Activated naive CD4-positive, alpha-beta T cell treated with anti-CD3 and anti-CD28 coated beads, Interleukin-2, amount 50 U/mL, for 24 hours (primary cell): Measurements from ENCODE around the gene KIZ.
"Not testable (repeated sequence)": the region's sequence is repeated elsewhere in the genome, so short reads cannot be mapped to it uniquely, and the experiment has no call there.

Source experiments
- H3K27ac Mint-ChIP-seq: one replicate; pipeline ENCODE4 v1.8.0; 2021; ENCODE audit warnings: mild to moderate bottlenecking, mixed read lengths
- H3K27me3 Mint-ChIP-seq: one replicate; pipeline ENCODE4 v1.8.0; 2021; ENCODE audit warnings: mixed read lengths
- H3K36me3 Mint-ChIP-seq: one replicate; pipeline ENCODE4 v1.8.0; 2021; ENCODE audit warnings: mixed read lengths
- H3K4me1 Mint-ChIP-seq: one replicate; pipeline ENCODE4 v1.8.0; 2021; ENCODE audit warnings: mixed read lengths
- H3K4me3 Mint-ChIP-seq: one replicate; pipeline ENCODE4 v1.8.0; 2021; ENCODE audit warnings: mild to moderate bottlenecking, mixed read lengths
- H3K9me3 Mint-ChIP-seq: one replicate; pipeline ENCODE4 v1.8.0; 2021; ENCODE audit warnings: mixed read lengths

Gene KIZ

DNA sequence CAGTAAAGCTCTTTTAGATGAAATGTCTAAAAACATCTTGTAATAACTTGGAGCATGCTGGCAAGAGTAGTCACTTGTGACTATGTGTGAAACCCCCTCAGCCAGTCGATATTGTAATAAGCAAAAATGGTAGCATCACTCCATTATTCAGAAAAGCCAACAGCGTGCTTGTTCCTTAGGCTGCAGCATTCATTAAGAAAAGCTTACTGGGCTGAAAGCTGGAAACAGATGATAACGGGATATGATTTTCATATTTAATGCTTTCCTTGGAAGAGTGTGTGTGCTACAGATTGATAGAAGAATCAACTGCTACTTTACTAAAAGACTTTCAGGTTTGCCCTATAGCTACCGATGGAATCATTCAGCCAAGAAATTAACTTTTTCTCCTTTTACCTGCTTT is 20.3 kb downstream of the KIZ start:
- Mint-ChIP-seq H3K27ac (no peak overlapping the region), H3K4me3 (no peak overlapping the region)

DNA sequence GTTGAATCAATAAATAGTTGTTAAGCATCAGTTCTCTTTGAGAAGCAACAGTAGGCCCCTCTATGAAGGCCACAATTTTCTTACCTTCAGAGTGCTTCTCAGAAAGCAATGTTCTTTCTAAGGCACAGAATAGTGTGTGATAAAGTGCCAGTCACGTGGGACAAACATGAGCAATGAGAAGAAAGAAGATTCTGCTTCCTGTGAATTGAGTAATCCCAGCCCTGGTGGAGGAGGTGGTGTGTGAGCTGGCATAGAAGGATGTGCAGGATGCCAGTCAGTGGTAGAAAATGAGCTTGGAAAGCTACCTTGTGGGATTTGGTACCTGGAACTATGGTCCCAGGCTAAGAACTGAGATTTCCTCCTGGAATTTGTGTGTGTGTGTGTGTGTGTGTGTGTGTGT is 21.7 kb downstream of the KIZ start:
- H3K27ac Mint-ChIP-seq: no peak overlapping the region
- no peaks in the 10 kb centered on the region for H3K27me3 Mint-ChIP-seq
- peaks cover 18% of the 10 kb centered on the region for H3K36me3 Mint-ChIP-seq
- H3K4me3 Mint-ChIP-seq: no peak overlapping the region
- no peaks in the 10 kb centered on the region for H3K4me1 Mint-ChIP-seq
- no peaks in the 10 kb centered on the region for H3K9me3 Mint-ChIP-seq

More for the DNA sequence above, 20.3 kb downstream of the KIZ start:
- Mint-ChIP-seq H3K4me1 (no peaks in the 10 kb centered on the region), H3K36me3 (peaks cover 21% of the 10 kb centered on the region), H3K9me3 (no peaks in the 10 kb centered on the region), H3K27me3 (no peaks in the 10 kb centered on the region)

DNA sequence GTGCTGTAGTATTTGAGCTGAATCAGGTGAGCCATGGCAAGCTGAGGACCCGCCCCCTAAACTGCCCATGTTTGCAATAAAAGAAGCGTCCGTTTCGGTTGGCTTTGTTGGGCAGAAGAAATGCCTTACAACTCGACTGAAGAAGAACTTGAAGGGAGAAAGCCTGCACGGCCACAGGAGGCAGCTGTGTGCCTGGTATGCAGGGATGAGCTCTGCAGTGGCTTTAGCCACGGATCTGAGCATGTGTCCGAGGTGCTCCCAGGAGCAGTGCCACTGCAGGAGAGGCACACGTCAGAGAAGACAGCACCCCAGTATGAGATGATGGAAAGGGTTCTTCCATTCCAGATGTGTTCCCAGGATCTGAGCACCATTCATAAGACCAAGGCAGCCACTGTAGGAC is 23.5 kb downstream of the KIZ start:
- peaks cover 21% of the 10 kb centered on the region for H3K36me3 Mint-ChIP-seq
- H3K27ac Mint-ChIP-seq: no peak overlapping the region

DNA sequence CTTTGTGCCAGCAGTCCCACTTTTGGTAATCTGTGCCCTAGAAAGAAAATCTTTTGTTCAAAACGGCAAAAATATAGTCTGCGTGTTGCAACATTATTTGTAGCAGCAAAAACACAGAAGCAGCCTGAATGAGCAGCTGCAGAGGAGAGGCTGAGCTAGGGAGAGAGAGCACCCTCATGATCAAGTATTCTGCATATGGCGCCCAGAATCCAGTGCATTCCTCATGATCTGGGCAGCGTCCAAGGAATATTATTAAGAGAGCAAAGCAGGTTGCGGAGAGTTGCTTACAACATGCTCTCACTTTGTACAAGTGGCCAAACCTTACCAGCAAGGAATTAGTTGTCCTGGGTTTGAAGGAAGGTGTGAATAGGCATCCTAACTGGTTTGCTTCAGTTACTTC is 25.9 kb downstream of the KIZ start:
- Mint-ChIP-seq H3K27ac (no peak overlapping the region), H3K4me1 (no peaks in the 10 kb centered on the region), H3K36me3 (peaks cover 23% of the 10 kb centered on the region), H3K9me3 (no peaks in the 10 kb centered on the region), H3K4me3 (no peak overlapping the region), H3K27me3 (no peaks in the 10 kb centered on the region)

More for the DNA sequence above, 23.5 kb downstream of the KIZ start:
- H3K4me1 Mint-ChIP-seq: no peaks in the 10 kb centered on the region
- H3K9me3 Mint-ChIP-seq: no peaks in the 10 kb centered on the region
- no peak overlapping the region for H3K4me3 Mint-ChIP-seq
- H3K27me3 Mint-ChIP-seq: no peaks in the 10 kb centered on the region

DNA sequence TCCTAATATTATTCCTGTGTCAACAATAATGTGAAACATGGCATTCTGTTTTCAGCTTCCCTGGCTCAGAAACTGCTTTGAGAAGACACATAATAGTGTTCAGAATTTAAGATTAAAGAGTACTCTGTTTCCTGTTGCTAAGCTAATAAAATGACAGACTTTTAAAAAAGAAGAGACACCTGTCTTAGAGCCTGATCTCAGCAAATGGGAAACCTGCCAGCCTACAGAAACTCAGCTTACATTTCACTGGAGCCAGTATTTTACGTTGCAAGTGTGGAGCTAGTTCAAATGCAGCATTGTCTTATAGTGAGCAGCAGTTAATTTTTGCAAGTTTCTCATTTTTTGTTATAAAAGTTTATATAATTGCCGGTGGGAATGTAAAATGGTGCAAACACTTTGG is 28.8 kb downstream of the KIZ start:
- Mint-ChIP-seq H3K4me1 (no peaks in the 10 kb centered on the region), H3K27ac (no peak overlapping the region), H3K9me3 (no peaks in the 10 kb centered on the region), H3K36me3 (peaks cover 21% of the 10 kb centered on the region), H3K4me3 (no peak overlapping the region), H3K27me3 (no peaks in the 10 kb centered on the region)

DNA sequence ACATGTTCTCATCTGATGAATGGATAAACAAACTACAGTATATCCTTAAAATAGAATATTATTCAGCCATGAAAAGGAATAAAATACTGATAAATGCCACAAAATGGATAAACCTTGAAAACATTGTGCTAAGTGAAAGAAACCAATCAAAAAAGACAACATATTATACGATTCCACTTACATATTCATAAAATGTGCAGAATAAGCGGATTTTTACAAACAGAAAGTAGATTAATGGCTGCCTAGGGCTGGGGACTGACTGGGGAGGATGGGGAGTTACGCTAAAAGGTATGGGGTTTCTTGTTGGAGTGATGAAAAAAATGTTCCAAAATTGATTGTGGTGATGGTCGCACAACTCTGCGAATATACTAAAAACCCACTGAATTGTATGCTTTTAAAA is 29.4 kb downstream of the KIZ start:
- Mint-ChIP-seq H3K36me3 (peaks cover 26% of the 10 kb centered on the region), H3K4me1 (no peaks in the 10 kb centered on the region), H3K9me3 (no peaks in the 10 kb centered on the region), H3K27me3 (no peaks in the 10 kb centered on the region), H3K4me3 (no peak overlapping the region), H3K27ac (no peak overlapping the region)

DNA sequence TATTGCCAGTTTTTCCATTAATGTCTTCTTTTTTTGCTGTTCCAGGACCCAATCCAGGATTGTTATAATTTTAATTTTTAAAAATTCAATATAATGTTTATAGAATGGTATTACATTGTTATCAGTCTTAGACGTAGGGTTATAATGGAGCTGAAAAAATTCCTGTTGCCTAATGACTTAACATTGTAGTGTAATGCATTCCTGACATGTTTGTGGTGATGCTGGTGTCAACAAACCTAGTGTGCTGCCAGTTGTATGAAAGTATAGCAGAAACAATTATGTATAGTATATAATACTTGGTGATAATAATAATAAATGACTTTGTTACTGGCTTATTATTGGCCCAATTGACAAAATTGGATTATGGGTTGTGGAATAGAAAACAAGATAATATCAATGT is 30.4 kb downstream of the KIZ start:
- H3K9me3 Mint-ChIP-seq: no peaks in the 10 kb centered on the region
- H3K27ac Mint-ChIP-seq: no peak overlapping the region
- peaks cover 28% of the 10 kb centered on the region for H3K36me3 Mint-ChIP-seq
- H3K4me3 Mint-ChIP-seq: no peak overlapping the region
- no peaks in the 10 kb centered on the region for H3K27me3 Mint-ChIP-seq
- no peaks in the 10 kb centered on the region for H3K4me1 Mint-ChIP-seq

DNA sequence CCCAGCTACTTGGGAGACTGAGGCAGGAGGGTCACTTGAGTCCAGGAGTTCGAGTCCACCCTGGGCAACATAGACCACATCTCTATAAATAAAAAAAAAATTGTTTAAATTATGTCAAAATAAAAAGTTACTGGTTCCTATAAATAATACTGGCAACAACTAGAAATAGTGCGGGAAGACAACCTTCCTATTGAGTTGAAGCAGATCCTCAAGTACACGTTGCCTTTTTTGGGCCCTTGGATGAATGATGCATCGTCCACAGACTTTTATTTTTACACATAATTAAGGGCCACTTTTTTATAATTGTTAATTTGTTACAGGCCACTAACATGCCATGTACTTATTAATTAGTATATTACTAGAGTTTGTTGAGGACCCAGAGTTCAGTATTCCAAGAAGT is 31.1 kb downstream of the KIZ start:
- Mint-ChIP-seq H3K27ac (no peak overlapping the region), H3K27me3 (no peaks in the 10 kb centered on the region), H3K9me3 (no peaks in the 10 kb centered on the region), H3K4me3 (no peak overlapping the region), H3K36me3 (peaks cover 29% of the 10 kb centered on the region), H3K4me1 (no peaks in the 10 kb centered on the region)

DNA sequence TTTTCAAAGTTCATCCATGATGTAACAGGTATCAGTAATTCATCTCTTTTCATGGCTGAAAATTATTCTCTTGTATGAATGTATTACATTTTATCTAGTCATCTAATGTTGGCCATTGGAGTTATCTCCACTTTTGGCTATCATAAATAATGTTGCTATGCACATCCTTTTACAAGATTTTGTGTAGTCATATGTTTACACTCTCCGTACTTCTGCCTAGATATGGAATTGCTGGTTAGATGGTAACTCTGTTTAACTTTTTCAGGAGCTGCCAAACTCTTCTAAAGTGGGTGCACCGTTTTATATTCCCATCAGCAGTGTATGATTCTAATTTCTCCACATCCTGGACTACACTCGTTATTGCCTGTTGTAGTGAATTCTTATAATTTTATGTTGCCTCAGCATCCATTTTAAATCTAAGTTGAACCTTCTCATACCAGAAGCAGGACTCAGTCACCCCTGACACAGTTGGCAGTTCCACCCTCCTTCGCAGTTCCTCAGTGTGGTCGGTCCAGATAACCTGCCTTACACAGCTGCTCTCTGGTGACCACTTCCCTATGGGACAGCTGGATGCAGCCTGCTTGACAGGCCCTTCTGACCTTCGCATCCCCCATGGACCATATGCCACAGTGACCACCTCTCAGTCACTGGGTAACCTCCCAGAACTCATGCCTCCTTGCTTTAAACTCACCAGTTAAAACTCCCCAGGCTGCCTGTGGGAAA is 33.9 kb downstream of the KIZ start:
- Mint-ChIP-seq H3K27ac (no peak overlapping the region), H3K9me3 (no peaks in the 10 kb centered on the region), H3K36me3 (peaks cover 42% of the 10 kb centered on the region), H3K27me3 (no peaks in the 10 kb centered on the region), H3K4me3 (no peak overlapping the region), H3K4me1 (no peaks in the 10 kb centered on the region)

DNA sequence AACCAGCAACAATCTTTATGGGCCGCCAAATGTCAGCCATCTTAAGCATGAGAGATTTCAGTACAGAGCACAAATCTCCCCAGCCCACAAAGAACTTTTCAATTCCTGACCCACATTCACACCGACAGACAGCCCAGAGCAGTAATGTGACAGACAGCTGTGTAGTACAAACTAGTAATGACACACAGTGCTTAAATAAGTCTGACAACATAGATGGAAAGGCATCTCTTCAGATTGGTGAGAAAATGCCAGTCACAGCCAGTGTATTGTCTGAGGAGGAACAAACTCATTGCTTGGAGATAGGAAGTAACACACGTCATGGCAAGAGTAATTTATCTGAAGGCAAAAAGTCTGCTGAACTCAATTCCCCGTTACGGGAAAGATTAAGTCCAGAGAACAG is 36.0 kb downstream of the KIZ start:
- no peak overlapping the region for H3K27ac Mint-ChIP-seq
- H3K9me3 Mint-ChIP-seq: no peaks in the 10 kb centered on the region
- H3K27me3 Mint-ChIP-seq: no peaks in the 10 kb centered on the region
- H3K36me3 Mint-ChIP-seq: peaks cover 48% of the 10 kb centered on the region
- peaks cover 13% of the 10 kb centered on the region for H3K4me1 Mint-ChIP-seq
- no peak overlapping the region for H3K4me3 Mint-ChIP-seq

DNA sequence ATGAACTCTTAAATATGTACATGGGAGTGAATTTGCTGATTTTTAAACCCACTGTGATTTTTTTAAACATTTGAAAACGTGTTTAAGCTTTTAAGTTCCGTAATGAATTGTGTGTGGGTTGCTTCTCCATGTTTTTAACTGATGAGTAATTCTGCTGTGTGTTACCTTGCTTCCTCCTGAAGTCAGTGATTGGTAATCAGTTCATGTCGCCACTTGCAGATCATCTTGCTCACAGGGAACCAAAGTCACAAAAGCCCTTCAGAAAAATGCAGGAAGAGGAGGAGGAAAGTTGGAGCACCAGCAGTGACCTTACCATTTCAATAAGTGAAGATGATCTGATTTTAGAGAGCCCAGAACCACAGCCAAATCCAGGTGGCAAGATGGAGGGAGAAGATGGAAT is 36.7 kb downstream of the KIZ start:
- no peaks in the 10 kb centered on the region for H3K9me3 Mint-ChIP-seq
- H3K4me3 Mint-ChIP-seq: no peak overlapping the region
- H3K4me1 Mint-ChIP-seq: peaks cover 13% of the 10 kb centered on the region
- no peak overlapping the region for H3K27ac Mint-ChIP-seq
- no peaks in the 10 kb centered on the region for H3K27me3 Mint-ChIP-seq
- peaks cover 50% of the 10 kb centered on the region for H3K36me3 Mint-ChIP-seq

DNA sequence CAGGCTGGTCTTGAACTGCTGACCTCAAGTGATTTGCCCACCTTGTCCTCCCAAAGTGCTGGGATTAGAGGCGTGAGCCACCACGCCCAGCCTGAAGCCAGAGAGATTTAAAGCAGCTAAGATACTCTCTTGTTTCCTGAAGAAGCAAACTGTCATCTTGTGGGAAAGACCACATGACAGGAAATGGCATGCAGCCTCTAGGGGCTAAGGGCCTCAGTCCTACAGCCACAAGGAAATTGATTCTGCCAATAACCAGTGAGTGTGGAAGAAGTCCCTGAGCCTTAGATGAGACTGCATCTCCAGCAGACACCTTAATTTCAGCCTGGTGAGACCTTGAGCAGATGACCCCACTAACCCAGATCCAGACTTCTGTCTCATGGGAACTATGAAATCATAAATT is 40.9 kb downstream of the KIZ start:
- no peak overlapping the region for H3K4me3 Mint-ChIP-seq

DNA sequence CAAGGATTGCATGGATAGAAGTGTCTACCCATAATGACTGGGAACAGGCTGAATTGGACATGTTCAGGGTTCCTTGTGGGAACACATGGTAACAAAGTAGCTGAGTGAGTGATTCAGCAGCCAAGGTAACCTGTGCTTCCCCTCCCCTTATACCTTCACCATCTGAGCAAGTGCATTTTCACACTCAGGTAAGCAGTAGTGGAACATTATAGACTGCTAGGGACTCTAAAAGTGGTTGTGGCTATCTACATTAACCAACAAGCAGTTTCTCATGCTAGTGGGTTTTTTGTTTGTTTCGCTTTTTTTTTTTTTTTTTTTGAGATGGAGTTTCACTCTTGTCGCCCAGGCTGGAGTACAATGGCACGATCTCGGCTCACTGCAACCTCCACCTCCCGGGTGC is 41.4 kb downstream of the KIZ start:
- Mint-ChIP-seq H3K4me3 (no peak overlapping the region), H3K4me1 (peaks cover 13% of the 10 kb centered on the region), H3K9me3 (peaks cover 4% of the 10 kb centered on the region), H3K27me3 (no peaks in the 10 kb centered on the region), H3K27ac (no peak overlapping the region), H3K36me3 (peaks cover 46% of the 10 kb centered on the region)

More for the DNA sequence above, 40.9 kb downstream of the KIZ start:
- Mint-ChIP-seq H3K27me3 (no peaks in the 10 kb centered on the region), H3K9me3 (peaks cover 4% of the 10 kb centered on the region), H3K4me1 (peaks cover 13% of the 10 kb centered on the region), H3K27ac (no peak overlapping the region), H3K36me3 (peaks cover 50% of the 10 kb centered on the region)

DNA sequence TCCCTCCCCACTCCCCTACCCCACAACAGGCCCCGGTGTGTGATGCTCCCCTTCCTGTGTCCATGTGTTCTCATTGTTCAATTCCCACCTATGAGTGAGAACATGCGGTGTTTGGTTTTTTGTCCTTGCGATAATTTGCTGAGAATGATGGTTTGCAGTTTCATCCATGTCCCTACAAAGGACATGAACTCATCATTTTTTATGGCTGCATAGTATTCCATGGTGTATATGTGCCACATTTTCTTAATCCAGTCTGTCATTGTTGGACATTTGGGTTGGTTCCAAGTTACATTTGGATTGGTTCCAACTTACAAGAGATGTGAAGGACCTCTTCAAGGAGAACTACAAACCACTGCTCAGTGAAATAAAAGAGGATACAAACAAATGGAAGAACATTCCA is 42.2 kb downstream of the KIZ start:
- Mint-ChIP-seq H3K36me3 (peaks cover 42% of the 10 kb centered on the region), H3K4me1 (peaks cover 13% of the 10 kb centered on the region)
- H3K9me3 Mint-ChIP-seq, H3K27ac Mint-ChIP-seq, H3K27me3 Mint-ChIP-seq, H3K4me3 Mint-ChIP-seq: not testable (repeated sequence)

DNA sequence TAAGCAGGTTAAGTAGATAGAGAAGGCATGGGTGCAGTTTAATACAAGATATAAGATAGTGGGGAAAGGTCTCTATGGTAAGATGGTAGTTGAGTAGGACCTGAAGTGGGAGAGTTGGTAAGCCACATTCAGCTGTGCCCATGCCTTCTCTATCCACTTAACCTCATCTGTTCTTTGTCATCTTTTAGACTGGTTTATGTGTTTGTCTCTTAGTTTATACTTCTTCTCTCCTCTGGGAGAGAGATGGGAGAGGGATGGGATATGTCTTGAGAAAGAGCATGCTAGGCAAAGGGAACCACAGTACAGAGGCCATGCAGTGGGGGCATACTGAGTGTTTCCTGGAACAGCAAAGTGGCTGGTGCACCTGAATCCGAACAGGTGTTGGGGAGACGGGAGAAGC is 46.7 kb downstream of the KIZ start:
- Mint-ChIP-seq H3K4me3 (no peak overlapping the region), H3K27me3 (no peaks in the 10 kb centered on the region), H3K9me3 (peaks cover 12% of the 10 kb centered on the region), H3K4me1 (peaks cover 17% of the 10 kb centered on the region), H3K27ac (no peak overlapping the region), H3K36me3 (peaks cover 22% of the 10 kb centered on the region)

DNA sequence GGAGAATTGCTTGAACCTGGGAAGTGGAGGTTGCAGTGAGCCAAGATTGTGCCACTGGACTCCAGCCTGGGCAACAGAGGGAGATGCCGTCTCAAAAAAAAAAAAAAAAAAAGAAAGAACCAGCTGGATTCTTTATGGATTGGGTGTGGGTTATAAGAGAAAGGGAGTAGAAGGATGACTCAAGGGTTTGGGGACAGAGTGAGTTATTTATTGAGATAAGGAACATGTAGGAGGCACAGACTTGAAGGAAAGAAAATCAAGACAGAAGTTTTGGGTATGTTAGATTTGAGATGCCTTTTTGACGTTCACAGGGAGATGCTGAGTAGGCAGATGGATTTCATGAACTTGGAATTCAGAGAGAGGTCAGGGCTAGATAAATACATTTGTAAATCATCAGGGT is 47.6 kb downstream of the KIZ start:
- H3K36me3 Mint-ChIP-seq: peaks cover 23% of the 10 kb centered on the region
- peaks cover 20% of the 10 kb centered on the region for H3K4me1 Mint-ChIP-seq
- H3K27me3 Mint-ChIP-seq: no peaks in the 10 kb centered on the region
- no peak overlapping the region for H3K27ac Mint-ChIP-seq
- H3K9me3 Mint-ChIP-seq: peaks cover 15% of the 10 kb centered on the region
- H3K4me3 Mint-ChIP-seq: no peak overlapping the region
